H1 (cell line): Measurements from ENCODE around the gene FFAR2. TPM values are rescaled to one million over a fixed set of nuclear protein-coding genes. Genes with fewer than 3 reads are reported as not detected.

Experiments
- CTCF ChIA-PET: fragments of 300-600 bp; sonication (Branson Sonifier 250); formaldehyde crosslinking; loops from one replicate; lab custom pipeline; 2021; ENCODE audit not compliant: partially characterized antibody; lab: Charles Lee
- POLR2A ChIA-PET: fragments of 300-600 bp; sonication (Branson Sonifier 250); formaldehyde crosslinking; loops from one replicate; lab custom pipeline; 2021; ENCODE audit warnings: inconsistent platforms; ENCODE audit not compliant: partially characterized antibody; lab: Charles Lee
- DNase-seq, 2 experiments: peaks; one replicate each; pipeline versions ENCODE4 v3.0.0 to v3.0.0-alpha.2; 2010 to 2022; ENCODE audit warnings: low spot score in 2 of 2, low read depth in 1 of 2, mixed read lengths in 1 of 2
- FAIRE-seq: peaks from 2 replicates; lab custom pipeline; 2011; peaks lifted over from hg19 to GRCh38; lab: Jason Lieb, UNC
- H2AFZ ChIP-seq: 2 replicates; pipeline ENCODE4 v1.8.1; 2012; ENCODE audit warnings: low read length, inconsistent platforms
- H2AK5ac ChIP-seq: 2 replicates; pipeline ENCODE4 v1.6.1; 2013; ENCODE audit warnings: low read depth, low read length
- H2BK120ac ChIP-seq: replicated peaks from 2 replicates; pipeline ENCODE3; 2013; ENCODE audit warnings: low read depth, low read length, inconsistent platforms
- H2BK12ac ChIP-seq: 2 replicates; pipeline ENCODE4 v1.6.1; 2013; ENCODE audit warnings: low read depth, low read length
- H2BK15ac ChIP-seq: 2 replicates; pipeline ENCODE4 v1.6.1; 2013; ENCODE audit warnings: low read length
- H2BK20ac ChIP-seq: 2 replicates; pipeline ENCODE4 v1.6.1; 2013; ENCODE audit warnings: low read length
- H2BK5ac ChIP-seq: 2 replicates; pipeline ENCODE4 v1.6.1; 2013; ENCODE audit warnings: low read depth, low read length
- H3K14ac ChIP-seq: 2 replicates; pipeline ENCODE4 v1.6.1; 2013; ENCODE audit warnings: inconsistent platforms; ENCODE audit not compliant: insufficient read length
- H3K18ac ChIP-seq: 2 replicates; pipeline ENCODE4 v1.6.1; 2013; ENCODE audit warnings: low read length; ENCODE audit errors: extremely low read depth
- H3K23ac ChIP-seq: 2 replicates; pipeline ENCODE4 v1.6.1; 2013; ENCODE audit warnings: inconsistent platforms; ENCODE audit not compliant: insufficient read length
- H3K23me2 ChIP-seq: 2 replicates; pipeline ENCODE4 v1.6.1; 2013; ENCODE audit warnings: low read depth, low read length
- H3K27ac ChIP-seq: 2 replicates; pipeline ENCODE4 v1.6.1; 2011; ENCODE audit warnings: low read depth, low read length, inconsistent platforms
- H3K27me3 ChIP-seq, 4 experiments: replicated peaks in 1 of 4; 1 replicate in 1 of 4; 2 replicates in 3 of 4; pipeline versions ENCODE4 v1.6.1 to v1.8.1; 2011 to 2013; ENCODE audit warnings: low read length in 3 of 4, mild to moderate bottlenecking in 3 of 4, inconsistent platforms in 2 of 4, mixed read lengths in 2 of 4, moderate library complexity in 1 of 4; ENCODE audit not compliant: control insufficient read depth in 3 of 4, insufficient read depth in 3 of 4; ENCODE audit errors: extremely low read depth in 1 of 4
- H3K36me3 ChIP-seq, 4 experiments: 2 replicates each; pipeline versions ENCODE4 v1.6.1 to v1.8.1; 2011 to 2013; ENCODE audit warnings: mild to moderate bottlenecking in 4 of 4, low read length in 3 of 4, moderate library complexity in 2 of 4, control low read depth in 1 of 4, inconsistent platforms in 1 of 4; ENCODE audit not compliant: insufficient read depth in 4 of 4, control insufficient read depth in 2 of 4
- H3K4ac ChIP-seq: replicated peaks from 2 replicates; pipeline ENCODE3; 2013; ENCODE audit warnings: low read length, low read depth, mixed read lengths, inconsistent platforms; ENCODE audit not compliant: insufficient read length
- H3K4me1 ChIP-seq, 4 experiments: replicated peaks in 1 of 4; 1 replicate in 1 of 4; 2 replicates in 3 of 4; pipeline versions ENCODE4 v1.6.1 to v1.8.1; 2011 to 2013; ENCODE audit warnings: low read length in 3 of 4, inconsistent platforms in 2 of 4, mixed read lengths in 1 of 4; ENCODE audit not compliant: insufficient read depth in 4 of 4, control insufficient read depth in 3 of 4
- H3K4me2 ChIP-seq, 2 experiments: 2 replicates each; pipeline versions ENCODE4 v1.6.1 to v1.8.1; 2011 to 2013; ENCODE audit warnings: low read depth in 2 of 2, low read length in 2 of 2, control low read depth in 1 of 2, inconsistent platforms in 1 of 2, mild to moderate bottlenecking in 1 of 2; ENCODE audit not compliant: insufficient read depth in 1 of 2
- H3K4me3 ChIP-seq, 4 experiments: fragments of 200-600, 300-600 bp in 1 of 4; sonication (generic), shearing (Covaris generic), sonication (Bioruptor Twin) in 1 of 4; 2 replicates each; pipeline versions ENCODE4 v1.5.1 to v1.8.1; 2011 to 2016; ENCODE audit warnings: low read length in 4 of 4, low read depth in 3 of 4, control low read depth in 2 of 4, inconsistent platforms in 2 of 4, mild to moderate bottlenecking in 2 of 4, mixed read lengths in 1 of 4, moderate library complexity in 1 of 4; ENCODE audit not compliant: insufficient read depth in 2 of 4; ENCODE audit errors: extremely low read depth in 1 of 4
- H3K56ac ChIP-seq: replicated peaks from 2 replicates; pipeline ENCODE3; 2013; ENCODE audit warnings: low read depth, mild to moderate bottlenecking, mixed read lengths, low read length, inconsistent platforms; ENCODE audit not compliant: insufficient read length
- H3K79me1 ChIP-seq: 2 replicates; pipeline ENCODE4 v1.6.1; 2013; ENCODE audit warnings: low read depth, low read length, control low read depth
- H3K79me2 ChIP-seq, 2 experiments: 2 replicates each; pipeline versions ENCODE4 v1.6.1 to v1.8.1; 2012 to 2013; ENCODE audit warnings: low read length in 2 of 2, mild to moderate bottlenecking in 2 of 2, inconsistent platforms in 1 of 2; ENCODE audit not compliant: insufficient read depth in 2 of 2, control insufficient read depth in 1 of 2
- H3K9ac ChIP-seq, 4 experiments: replicated peaks in 1 of 4; 1 replicate in 1 of 4; 2 replicates in 3 of 4; pipeline versions ENCODE4 v1.6.1 to v1.8.1; 2011 to 2013; ENCODE audit warnings: low read depth in 3 of 4, low read length in 3 of 4, control low read depth in 2 of 4, mild to moderate bottlenecking in 2 of 4, moderate library complexity in 2 of 4, inconsistent platforms in 1 of 4; ENCODE audit errors: extremely low read depth in 1 of 4
- H3K9me3 ChIP-seq, 2 experiments: 2 replicates each; pipeline versions ENCODE4 v1.6.1 to v1.8.1; 2012 to 2013; ENCODE audit warnings: mild to moderate bottlenecking in 2 of 2, moderate library complexity in 2 of 2, control low read depth in 1 of 2, inconsistent platforms in 1 of 2, low read depth in 1 of 2, low read length in 1 of 2, mixed read lengths in 1 of 2; ENCODE audit not compliant: insufficient read depth in 2 of 2
- H4K20me1 ChIP-seq, 2 experiments: replicated peaks in 1 of 2; 2 replicates each; pipeline versions ENCODE3 to v1.8.1; 2011 to 2013; ENCODE audit warnings: inconsistent platforms in 2 of 2, low read length in 2 of 2, mild to moderate bottlenecking in 1 of 2; ENCODE audit not compliant: insufficient read depth in 2 of 2, control insufficient read depth in 1 of 2
- H4K5ac ChIP-seq: 2 replicates; pipeline ENCODE4 v1.6.1; 2013; ENCODE audit warnings: low read length, low read depth, mixed read lengths, inconsistent platforms; ENCODE audit not compliant: insufficient read length
- H4K8ac ChIP-seq: 2 replicates; pipeline ENCODE4 v1.8.0; 2013; ENCODE audit warnings: mild to moderate bottlenecking, moderate library complexity, low read length, inconsistent platforms; ENCODE audit not compliant: insufficient read depth; ENCODE audit errors: extremely low read depth
- H4K91ac ChIP-seq: replicated peaks from 2 replicates; pipeline ENCODE3; 2013; ENCODE audit warnings: low read length, mixed read lengths, inconsistent platforms; ENCODE audit not compliant: insufficient read length
- ATF3 ChIP-seq: IDR thresholded peaks from 2 replicates; pipeline ENCODE4 v1.6.1; 2011; ENCODE audit warnings: low read depth, mild to moderate bottlenecking, low read length; ENCODE audit not compliant: insufficient read depth
- RFX5 ChIP-seq: IDR thresholded peaks from 2 replicates; pipeline ENCODE4 v1.6.1; 2011; ENCODE audit warnings: low read depth, low read length, improper control_type of control experiment, borderline replicate concordance
- WGBS, 2 experiments: shearing (Covaris generic) in 1 of 2; methylation state at CpG; one replicate each; pipeline versions ENCODE4 v1.1.6 to v1.1.7; 2013 to 2015; ENCODE audit warnings: low lambda C conversion rate in 2 of 2, mixed read lengths in 2 of 2, inconsistent platforms in 1 of 2, low coverage in 1 of 2, missing lambda C conversion rate in 1 of 2; ENCODE audit not compliant: insufficient replicate concordance in 2 of 2, insufficient coverage in 1 of 2, insufficient read length in 1 of 2; ENCODE audit errors: extremely low coverage in 1 of 2, missing lambda C conversion rate in 1 of 2; 5-methylcytosine and 5-hydroxymethylcytosine counted together
- polyA plus RNA-seq, 7 experiments: library from polyadenylated mRNA; depleted of rRNA in 3 of 7; stranded (reverse) in 5 of 7; unstranded in 2 of 7; fragments of >200 nt in 5 of 7; fragments of 200-250 nt in 2 of 7; gene quantifications; 1 replicate in 5 of 7; 2 replicates in 1 of 7; 4 replicates in 1 of 7; pipeline versions ENCODE4 v1.2.1 to v1.2.3, GENCODE V29; 2011 to 2013; ENCODE audit warnings: missing spikeins in 2 of 7, mixed read lengths in 2 of 7
- total RNA-seq: library from RNA; stranded (reverse); fragmentation: NEBNext Ultra II Directional; extraction: Animal tissue kit (Norgen Biotek cat#: 25700); gene quantifications from 2 replicates; pipeline ENCODE4 v1.2.1, GENCODE V29; 2021

The FFAR2 gene
- total and polyA plus RNA-seq, 2 of the 8 experiments (the other 6 are each of a cell fraction or from before 2014, with no cell fraction given), result not detected

GRCh38 chr19:35419046-35419445 lies 29.0 kb upstream of the FFAR2 start:
- Histone ChIP-seq H3K27me3 (no peaks in the 10 kb centered on the region), H3K4me3 (no peak overlapping the region), H3K9me3 (no peaks in the 10 kb centered on the region), H4K91ac (no peak overlapping the region), H2AFZ (no peak overlapping the region), H3K18ac (no peak overlapping the region), H2BK5ac (no peak overlapping the region), H3K23me2 (no peaks in the 10 kb centered on the region), H3K27ac (no peak overlapping the region), H4K20me1 (no peaks in the 10 kb centered on the region), H3K4ac (no peak overlapping the region), H2AK5ac (no peak overlapping the region), H3K36me3 (no peaks in the 10 kb centered on the region), H3K14ac (no peak overlapping the region), H2BK15ac (no peak overlapping the region), H3K9ac (no peak overlapping the region), H4K8ac (no peak overlapping the region), H3K79me2 (no peaks in the 10 kb centered on the region), H4K5ac (no peak overlapping the region), H3K4me1 (no peaks in the 10 kb centered on the region), H2BK120ac (no peak overlapping the region), H3K23ac (no peak overlapping the region), H3K4me2 (no peak overlapping the region), H2BK12ac (no peak overlapping the region), H3K56ac (no peak overlapping the region), H3K79me1 (no peaks in the 10 kb centered on the region), H2BK20ac (no peak overlapping the region)
- DNase-seq, result no peak
- no peak for FAIRE-seq
- ChIA-PET POLR2A (no interaction called here), CTCF (interaction anchor here (1.8 to 4.6 kb wide), 3 partner anchors 44 to 76 kb away, joined by 5 to 18 read pairs (median 11); no protein-coding TSS in a partner anchor)
- 92% methylated on average over 3 of the region's 3 CpGs; no CpG with 5 or more reads in 1 of the 2 experiments for WGBS, 2 experiments
- no peak for TF ChIP-seq RFX5
- no peak for TF ChIP-seq ATF3
